HL-60 (cell line): Measurements from ENCODE around the gene SLC52A1.

Experiments
- POLR2AphosphoS5 ChIP-seq: IDR thresholded peaks from 2 replicates; pipeline ENCODE4 v1.6.1; 2012; ENCODE audit warnings: low read depth
- TF ChIP-seq, protein P1 (sequence below): IDR thresholded peaks from one replicate; pipeline ENCODE4 v1.5.1; 2011; ENCODE audit warnings: low read length, control low read depth, inconsistent platforms; ENCODE audit not compliant: insufficient read depth
- TF ChIP-seq, protein P2 (sequence below): IDR thresholded peaks from 2 replicates; pipeline ENCODE4 v1.6.1; 2012; ENCODE audit warnings: low read depth; ENCODE audit not compliant: insufficient replicate concordance

DNA sequence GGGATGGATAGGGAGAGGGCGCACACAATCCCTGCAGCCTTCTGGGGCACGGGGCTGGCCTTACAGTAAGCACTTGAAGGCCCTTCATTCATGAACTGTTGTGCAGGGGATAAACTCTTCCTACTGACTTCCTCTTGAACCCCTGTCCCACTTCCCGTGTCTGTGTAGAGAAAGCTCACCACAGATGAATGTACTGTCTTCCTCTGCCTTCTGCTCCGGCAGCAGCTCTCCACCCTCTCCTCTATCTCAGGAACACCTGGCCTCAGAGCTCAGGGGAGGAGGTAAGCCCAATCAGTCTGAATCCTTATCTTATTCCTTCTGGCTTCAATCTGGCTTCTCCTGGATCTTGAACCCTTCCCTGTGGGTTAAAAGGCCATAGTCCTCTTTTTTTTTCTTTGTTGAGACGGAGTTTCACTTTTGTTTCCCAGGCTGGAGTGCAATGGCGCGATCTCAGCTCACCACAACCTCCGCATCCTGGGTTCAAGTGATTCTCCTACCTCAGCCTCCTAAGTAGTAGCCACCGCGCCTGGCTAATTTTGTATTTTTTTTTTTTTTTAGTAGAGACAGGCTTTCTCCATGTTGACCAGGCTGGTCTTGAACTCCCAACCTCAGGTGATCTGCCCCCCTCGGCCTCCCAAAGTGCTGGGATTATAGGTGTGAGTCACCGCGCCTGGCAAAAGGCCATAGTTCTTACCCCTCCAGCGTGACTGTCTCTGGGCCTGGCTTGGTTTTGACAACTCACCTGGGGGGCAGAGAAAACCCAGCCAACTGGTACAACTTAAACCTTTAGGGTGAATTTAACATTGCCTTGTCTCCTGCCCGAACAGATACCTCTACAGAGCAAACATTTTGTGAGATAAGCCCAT lies 7.2 kb upstream of the SLC52A1 start:
- TF ChIP-seq, protein P1, sequence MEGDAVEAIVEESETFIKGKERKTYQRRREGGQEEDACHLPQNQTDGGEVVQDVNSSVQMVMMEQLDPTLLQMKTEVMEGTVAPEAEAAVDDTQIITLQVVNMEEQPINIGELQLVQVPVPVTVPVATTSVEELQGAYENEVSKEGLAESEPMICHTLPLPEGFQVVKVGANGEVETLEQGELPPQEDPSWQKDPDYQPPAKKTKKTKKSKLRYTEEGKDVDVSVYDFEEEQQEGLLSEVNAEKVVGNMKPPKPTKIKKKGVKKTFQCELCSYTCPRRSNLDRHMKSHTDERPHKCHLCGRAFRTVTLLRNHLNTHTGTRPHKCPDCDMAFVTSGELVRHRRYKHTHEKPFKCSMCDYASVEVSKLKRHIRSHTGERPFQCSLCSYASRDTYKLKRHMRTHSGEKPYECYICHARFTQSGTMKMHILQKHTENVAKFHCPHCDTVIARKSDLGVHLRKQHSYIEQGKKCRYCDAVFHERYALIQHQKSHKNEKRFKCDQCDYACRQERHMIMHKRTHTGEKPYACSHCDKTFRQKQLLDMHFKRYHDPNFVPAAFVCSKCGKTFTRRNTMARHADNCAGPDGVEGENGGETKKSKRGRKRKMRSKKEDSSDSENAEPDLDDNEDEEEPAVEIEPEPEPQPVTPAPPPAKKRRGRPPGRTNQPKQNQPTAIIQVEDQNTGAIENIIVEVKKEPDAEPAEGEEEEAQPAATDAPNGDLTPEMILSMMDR: no peak
- no peak for TF ChIP-seq POLR2AphosphoS5
- TF ChIP-seq, protein P2, sequence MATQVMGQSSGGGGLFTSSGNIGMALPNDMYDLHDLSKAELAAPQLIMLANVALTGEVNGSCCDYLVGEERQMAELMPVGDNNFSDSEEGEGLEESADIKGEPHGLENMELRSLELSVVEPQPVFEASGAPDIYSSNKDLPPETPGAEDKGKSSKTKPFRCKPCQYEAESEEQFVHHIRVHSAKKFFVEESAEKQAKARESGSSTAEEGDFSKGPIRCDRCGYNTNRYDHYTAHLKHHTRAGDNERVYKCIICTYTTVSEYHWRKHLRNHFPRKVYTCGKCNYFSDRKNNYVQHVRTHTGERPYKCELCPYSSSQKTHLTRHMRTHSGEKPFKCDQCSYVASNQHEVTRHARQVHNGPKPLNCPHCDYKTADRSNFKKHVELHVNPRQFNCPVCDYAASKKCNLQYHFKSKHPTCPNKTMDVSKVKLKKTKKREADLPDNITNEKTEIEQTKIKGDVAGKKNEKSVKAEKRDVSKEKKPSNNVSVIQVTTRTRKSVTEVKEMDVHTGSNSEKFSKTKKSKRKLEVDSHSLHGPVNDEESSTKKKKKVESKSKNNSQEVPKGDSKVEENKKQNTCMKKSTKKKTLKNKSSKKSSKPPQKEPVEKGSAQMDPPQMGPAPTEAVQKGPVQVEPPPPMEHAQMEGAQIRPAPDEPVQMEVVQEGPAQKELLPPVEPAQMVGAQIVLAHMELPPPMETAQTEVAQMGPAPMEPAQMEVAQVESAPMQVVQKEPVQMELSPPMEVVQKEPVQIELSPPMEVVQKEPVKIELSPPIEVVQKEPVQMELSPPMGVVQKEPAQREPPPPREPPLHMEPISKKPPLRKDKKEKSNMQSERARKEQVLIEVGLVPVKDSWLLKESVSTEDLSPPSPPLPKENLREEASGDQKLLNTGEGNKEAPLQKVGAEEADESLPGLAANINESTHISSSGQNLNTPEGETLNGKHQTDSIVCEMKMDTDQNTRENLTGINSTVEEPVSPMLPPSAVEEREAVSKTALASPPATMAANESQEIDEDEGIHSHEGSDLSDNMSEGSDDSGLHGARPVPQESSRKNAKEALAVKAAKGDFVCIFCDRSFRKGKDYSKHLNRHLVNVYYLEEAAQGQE: no peak
